ENCODE data around the gene RPS6KA5. TPM values are rescaled to one million over a fixed set of nuclear protein-coding genes. Genes with fewer than 3 reads are reported as not detected.

The RPS6KA5 gene
- total RNA-seq, 1 experiment from 2014 or later = 3.8 TPM

DNA sequence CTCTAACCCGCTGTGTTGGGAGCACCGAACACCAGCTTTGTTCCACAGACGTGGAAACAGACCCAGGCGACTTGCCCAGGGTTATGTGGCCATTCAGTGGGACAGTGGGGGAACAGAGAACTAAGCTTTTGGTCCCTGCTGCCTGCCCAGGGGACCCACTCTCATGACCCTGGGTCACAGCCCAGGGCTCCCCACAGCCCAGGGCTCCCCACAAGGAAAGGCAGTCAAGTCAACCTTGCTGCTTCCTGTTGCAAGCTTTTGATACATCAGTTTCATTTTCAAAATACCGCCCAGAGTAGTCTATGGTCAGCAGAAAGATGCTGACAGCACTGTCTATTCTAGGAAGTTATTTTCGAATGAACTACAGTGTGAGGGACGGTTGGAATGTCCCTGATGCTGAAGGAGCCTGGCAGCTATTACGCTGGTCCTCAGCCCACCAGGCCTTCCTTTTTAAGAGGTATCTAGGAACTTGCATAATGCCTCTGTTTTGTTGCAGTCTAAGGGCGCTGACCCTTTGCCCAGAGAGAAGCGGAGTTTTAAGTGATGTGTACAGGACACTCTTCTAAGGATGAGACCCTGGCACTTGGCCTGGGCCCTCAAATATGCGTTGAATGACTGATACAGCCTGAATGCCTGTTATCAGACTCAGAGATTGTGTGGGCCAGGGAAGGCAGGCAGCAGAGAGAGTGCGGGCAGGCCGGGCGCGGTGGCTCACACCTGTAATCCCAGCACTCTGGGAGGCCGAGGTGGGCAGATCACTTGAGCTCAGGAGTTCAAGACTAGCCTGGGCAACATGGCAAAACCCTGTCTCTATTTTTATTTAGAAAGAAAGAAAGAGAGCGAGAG lies 231.6 kb downstream of the RPS6KA5 start:
- H3K36me3 Mint-ChIP-seq (ENCODE audit: insufficient read depth in 1 of 3, low read depth in 3 of 3) = peaks cover 4 to 8% (median 7%) of the 10 kb centered on the region in 3 experiments
- Histone ChIP-seq H3T11ph (ENCODE audit: low read length) (no peak overlapping the region), H3K79me2 (ENCODE audit: insufficient read depth, low read length) (no peaks in the 10 kb centered on the region), H3K4ac (ENCODE audit: low read depth, low read length) (no peak overlapping the region), H2BK20ac (ENCODE audit: low read depth, low read length, poor library complexity, severe bottlenecking) (no peak overlapping the region), H2AK5ac (ENCODE audit: insufficient read length, low read length) (no peak overlapping the region), H4K20me1 (ENCODE audit: control insufficient read depth, insufficient read depth, insufficient read length) (no peaks in the 10 kb centered on the region), H3K56ac (ENCODE audit: insufficient read length, low read depth, low read length) (no peak overlapping the region), H3K23ac (ENCODE audit: insufficient read length, low read depth, low read length) (no peak overlapping the region), H4K8ac (replicated peaks; ENCODE audit: insufficient read length, low read depth, low read length) (no peak overlapping the region), H3K9me3 (ENCODE audit: control insufficient read depth, low read depth, low read length) (no peaks in the 10 kb centered on the region), H3K27ac (ENCODE audit: insufficient read length, low read depth, low read length) (no peak overlapping the region), H3K23me2 (ENCODE audit: insufficient read length, low read depth, low read length, poor library complexity, severe bottlenecking) (peaks cover 4% of the 10 kb centered on the region), H3K9ac (ENCODE audit: extremely low read depth, insufficient read length, low read length) (no peak overlapping the region), H2BK12ac (ENCODE audit: insufficient read length, low read depth, low read length) (no peak overlapping the region), H4K5ac (ENCODE audit: insufficient read length, low read depth, low read length) (no peak overlapping the region), H3K14ac (ENCODE audit: insufficient read depth, low read length) (no peak overlapping the region), H3K27me3 (ENCODE audit: insufficient read depth, low read length) (no peaks in the 10 kb centered on the region; the same call in 1 of the 2 replicates), H4K91ac (ENCODE audit: insufficient read length, low read depth, low read length) (no peak overlapping the region), H3K18ac (ENCODE audit: insufficient read length, low read depth, low read length) (no peak overlapping the region), H3K79me1 (ENCODE audit: insufficient read depth, low read depth, low read length, poor library complexity, severe bottlenecking) (no peaks in the 10 kb centered on the region), H2BK15ac (ENCODE audit: low read depth, low read length) (no peak overlapping the region), H3K4me1 (ENCODE audit: insufficient read depth, low read length) (no peaks in the 10 kb centered on the region; the same call in 1 of the 2 replicates), H3K4me2 (ENCODE audit: insufficient read depth, insufficient read length, low read length) (no peak overlapping the region), H2AFZ (ENCODE audit: low read length) (peak overlapping the region; percentile 1), H2BK5ac (ENCODE audit: insufficient read length, low read length) (no peak overlapping the region), H2BK120ac (ENCODE audit: low read depth, low read length, poor library complexity, severe bottlenecking) (no peak overlapping the region)
- H3K9me3 Mint-ChIP-seq = peaks cover 11 to 26% of the 10 kb centered on the region in 2 experiments
- peaks cover 80% of the 10 kb centered on the region for H3K27me3 Mint-ChIP-seq (ENCODE audit: low read depth)
- no peak overlapping the region for H3K4me3 Mint-ChIP-seq
- no peak for TF ChIP-seq CTCF (conservative IDR thresholded peaks at IDR 0.05)
- peaks cover 2 to 7% of the 10 kb centered on the region in 2 experiments; a peak in 2 of 4 replicates for H3K4me1 Mint-ChIP-seq
- DNase-seq = no peak
- no CpG with 5 or more reads among the region's 17 CpGs for WGBS (ENCODE audit: extremely low coverage, insufficient read length, low lambda C conversion rate)
- H3K27ac Mint-ChIP-seq = no peak overlapping the region
